Left renal pelvis (tissue), 4 donors: ENCODE results near the gene FNDC3A. TPM values are rescaled to one million over a fixed set of nuclear protein-coding genes. Genes with fewer than 3 reads are reported as not detected.

Experiments
- DNase-seq, 4 donors: peaks; one replicate each; pipeline ENCODE4 v3.0.0-alpha.2; 2013; ENCODE audit warnings: low read depth in 4 of 4, low spot score in 3 of 4
- polyA plus RNA-seq, 4 donors: library from polyadenylated mRNA; unstranded; fragments of 120-200 nt; gene quantifications; one replicate each; pipeline ENCODE4 v1.2.1, GENCODE V29; 2013; ENCODE audit not compliant: insufficient read length in 4 of 4

FNDC3A gene
- polyA plus RNA-seq, 4 donors: 74.9 to 89.0 (median 83.7) TPM

DNA sequence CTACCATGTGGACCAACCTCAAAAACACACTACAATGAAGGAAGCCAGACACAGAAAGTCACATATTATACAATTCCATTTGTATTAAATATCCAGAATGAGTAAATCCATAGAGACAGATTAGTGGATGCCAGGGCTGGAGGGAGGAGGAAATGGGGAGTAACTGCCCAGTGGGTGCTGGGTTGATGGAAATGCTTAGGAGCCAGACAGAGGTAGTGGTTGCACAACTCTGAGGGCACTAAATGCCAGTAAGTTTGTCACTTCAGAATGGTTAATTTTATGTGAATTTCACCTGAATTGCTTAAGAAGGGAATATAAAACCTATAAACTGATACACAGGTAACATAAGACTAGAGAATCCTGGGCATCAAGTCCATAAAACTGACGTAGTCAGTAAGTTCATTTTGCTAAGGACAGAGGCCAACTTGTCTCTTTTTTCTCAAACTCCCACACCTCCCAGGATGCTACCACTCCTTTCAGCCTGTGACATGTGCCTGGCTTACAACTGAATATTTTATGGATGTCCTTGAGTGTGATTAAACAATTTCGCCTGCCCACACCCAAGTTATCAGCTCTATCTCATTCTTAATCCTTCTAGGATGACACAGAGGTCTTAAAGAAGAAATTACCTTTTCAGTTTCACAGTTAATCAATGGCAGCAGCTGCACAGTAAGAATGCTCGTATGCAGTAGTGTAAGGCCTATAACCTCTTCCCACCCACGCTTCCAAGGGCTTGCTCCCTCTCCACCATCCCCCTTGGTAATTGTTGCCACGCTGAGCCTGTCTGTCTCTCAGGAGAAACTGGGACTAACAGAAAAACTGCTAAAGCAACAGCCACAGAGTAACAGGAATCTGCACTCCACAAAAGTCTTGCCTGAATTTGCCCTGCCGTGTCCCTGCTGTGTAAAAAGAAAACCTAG is 238.5 kb downstream of the FNDC3A start:
- DNase-seq: no peak

DNA sequence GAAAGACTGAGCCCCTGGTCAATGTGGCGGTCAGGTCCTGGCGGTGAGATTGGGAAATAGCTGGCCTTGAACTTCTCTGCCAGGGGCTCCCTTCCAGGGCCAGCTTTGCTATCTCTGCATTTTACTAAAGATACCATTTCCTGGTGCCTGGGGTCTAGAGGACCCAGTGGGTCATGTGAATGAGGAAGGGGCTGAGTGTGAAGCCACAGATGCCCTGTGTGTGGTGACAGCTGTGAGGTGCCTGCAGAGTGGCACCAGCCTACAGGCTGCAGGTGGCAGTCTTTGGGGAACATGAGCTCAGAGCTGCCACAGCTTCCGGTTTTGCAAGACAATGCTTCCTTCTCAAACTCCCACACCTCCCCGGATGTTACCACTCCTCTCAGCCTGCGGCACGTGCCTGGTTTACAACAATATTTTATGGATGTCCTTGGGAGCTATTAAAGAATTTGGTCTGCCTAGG is 239.2 kb downstream of the FNDC3A start:
- DNase-seq: no peak

DNA sequence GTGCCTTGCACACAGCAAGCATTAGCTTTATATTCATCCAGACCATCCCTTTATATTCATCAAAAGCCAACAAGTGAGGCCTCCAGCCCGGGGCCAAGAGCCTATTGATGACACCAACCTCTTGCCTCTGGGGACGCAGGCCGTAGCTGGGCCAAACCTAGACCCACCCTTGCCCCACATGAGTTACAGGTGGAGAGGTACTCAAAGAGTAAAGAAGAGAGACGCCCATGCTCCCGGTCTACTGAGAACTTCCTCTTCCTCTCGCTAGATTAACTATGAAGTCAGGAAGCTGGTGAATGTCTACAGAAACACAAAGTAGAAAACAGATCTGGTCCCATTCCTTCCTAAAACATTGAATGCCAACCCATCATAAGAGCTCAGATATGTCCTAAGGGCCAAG is 240.6 kb downstream of the FNDC3A start:
- DNase-seq: no peak

DNA sequence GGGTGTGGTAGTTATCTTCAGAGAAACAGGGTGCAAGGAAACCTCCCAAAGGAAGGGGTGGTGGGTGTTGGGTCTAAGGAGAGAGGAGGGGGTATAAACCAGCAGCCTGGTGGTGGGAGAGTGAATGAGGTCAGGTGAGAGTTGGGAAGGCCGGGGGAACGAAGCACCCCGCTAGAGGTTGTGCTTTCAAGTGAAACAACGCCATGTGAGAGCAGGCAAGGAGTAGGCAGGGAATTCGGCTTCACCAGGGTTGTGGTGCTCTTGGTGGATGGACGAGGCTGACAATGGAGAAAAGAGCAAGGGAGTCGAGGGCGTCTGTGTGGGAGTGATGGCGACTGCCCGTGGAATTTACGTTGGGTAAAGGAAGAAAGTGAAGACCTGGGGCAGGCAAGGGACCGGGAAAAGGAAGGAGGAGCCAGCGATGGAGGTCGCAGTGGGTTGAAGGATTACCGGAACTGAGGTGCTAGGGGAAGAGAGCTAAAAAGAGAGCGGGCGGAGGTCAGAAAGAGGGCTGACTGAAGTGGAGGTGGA is 242.3 kb downstream of the FNDC3A start:
- no peak for DNase-seq

DNA sequence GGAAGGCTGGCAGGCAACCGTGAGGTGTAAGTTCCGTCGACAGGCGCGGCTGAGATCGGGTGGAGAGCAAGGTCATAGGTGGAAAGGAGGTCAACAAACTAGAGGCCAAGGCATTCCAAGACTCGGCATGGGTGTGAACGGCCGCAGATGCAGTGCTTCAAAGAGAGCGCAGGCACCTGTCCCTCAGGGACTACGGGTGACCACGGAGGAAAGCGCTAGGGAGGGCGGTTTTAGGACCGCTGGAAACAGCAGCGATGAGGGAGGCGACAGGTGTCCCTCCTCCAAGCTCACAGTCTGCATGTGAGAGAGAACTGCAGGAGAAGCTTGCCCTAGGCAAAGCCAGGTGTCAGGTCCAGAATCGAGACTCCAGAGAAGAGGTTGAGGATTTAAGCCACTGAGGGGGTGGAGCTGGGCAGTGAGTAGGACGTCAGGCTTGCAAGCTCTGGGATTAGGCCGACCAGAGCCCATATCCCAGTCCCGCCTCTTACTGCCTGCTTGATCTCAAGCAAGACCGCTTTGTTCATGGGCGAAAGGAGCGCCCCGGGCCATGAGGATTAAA is 242.9 kb downstream of the FNDC3A start:
- DNase-seq: no peak

DNA sequence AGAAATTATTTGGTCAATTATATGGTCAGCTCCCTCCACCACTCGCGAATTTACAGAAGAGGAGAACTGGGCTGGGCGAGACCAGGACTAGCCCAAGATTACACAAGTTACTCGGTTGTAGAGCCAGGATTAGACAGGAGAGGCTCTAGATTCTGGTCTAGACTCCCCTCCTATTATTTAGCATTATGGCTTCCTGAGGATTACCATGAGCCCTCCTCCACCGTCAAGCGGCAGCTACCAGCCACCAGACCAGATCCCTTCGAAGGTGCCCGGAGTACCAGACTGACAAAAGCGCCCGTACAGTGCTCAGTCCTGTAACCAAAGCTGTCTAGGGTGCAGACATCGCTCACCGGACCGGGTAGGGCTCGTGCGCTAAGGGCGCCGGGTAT is 243.9 kb downstream of the FNDC3A start:
- DNase-seq: no peak

DNA sequence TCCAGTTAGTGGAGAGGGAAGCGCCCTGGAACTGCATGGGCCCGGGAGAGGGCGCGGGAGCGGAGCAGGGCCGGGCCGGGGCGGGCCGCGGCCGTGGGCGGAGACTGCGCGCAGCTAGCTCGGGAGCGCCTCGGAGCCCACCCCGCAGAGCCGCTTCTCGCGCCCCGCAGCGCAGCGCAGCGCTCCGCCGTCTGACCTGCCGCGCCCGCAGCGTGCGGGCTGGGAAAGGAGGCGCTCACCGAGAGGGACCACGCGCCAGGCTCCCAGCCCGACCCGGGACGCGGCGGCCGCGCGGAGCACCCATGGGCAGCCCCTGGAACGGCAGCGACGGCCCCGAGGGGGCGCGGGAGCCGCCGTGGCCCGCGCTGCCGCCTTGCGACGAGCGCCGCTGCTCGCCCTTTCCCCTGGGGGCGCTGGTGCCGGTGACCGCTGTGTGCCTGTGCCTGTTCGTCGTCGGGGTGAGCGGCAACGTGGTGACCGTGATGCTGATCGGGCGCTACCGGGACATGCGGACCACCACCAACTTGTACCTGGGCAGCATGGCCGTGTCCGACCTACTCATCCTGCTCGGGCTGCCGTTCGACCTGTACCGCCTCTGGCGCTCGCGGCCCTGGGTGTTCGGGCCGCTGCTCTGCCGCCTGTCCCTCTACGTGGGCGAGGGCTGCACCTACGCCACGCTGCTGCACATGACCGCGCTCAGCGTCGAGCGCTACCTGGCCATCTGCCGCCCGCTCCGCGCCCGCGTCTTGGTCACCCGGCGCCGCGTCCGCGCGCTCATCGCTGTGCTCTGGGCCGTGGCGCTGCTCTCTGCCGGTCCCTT is 244.5 kb downstream of the FNDC3A start, which contains the start of gene MLNR:
Gene MLNR (plus strand): TSS at position 303 of the 820 bp plus-strand sequence. CDS start 0 bp downstream, at position 303.
- no peak for DNase-seq

DNA sequence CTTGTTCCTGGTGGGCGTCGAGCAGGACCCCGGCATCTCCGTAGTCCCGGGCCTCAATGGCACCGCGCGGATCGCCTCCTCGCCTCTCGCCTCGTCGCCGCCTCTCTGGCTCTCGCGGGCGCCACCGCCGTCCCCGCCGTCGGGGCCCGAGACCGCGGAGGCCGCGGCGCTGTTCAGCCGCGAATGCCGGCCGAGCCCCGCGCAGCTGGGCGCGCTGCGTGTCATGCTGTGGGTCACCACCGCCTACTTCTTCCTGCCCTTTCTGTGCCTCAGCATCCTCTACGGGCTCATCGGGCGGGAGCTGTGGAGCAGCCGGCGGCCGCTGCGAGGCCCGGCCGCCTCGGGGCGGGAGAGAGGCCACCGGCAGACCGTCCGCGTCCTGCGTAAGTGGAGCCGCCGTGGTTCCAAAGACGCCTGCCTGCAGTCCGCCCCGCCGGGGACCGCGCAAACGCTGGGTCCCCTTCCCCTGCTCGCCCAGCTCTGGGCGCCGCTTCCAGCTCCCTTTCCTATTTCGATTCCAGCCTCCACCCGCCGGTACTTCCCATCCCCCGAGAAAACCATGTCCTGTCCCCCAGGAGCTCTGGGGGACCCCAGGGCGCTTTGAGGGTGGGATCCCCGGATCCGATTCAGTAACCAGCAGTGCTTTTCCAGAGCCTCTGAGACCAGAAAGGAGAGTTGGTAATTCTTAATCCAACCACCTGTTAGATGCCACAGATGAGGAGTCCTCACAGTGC is 245.3 kb downstream of the FNDC3A start:
- no peak for DNase-seq

DNA sequence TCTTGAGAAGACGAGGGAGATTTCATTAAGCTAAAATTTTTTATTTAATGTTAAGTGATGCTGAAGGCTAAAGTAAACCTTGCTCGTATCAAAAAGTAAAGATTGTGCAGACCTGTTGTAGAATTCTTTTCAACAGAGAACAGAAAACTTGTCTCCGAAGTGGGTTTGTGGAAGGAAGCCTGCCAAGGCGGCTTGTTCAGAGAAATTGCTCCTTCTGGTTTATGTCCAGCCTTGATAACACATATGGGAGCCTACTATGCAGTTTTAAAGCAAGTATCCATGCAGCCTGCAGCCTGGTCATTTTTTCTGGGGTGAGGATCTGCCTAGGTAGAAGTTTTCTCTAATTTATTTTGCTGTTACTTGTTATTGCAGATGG is 245.9 kb downstream of the FNDC3A start:
- DNase-seq: no peak

DNA sequence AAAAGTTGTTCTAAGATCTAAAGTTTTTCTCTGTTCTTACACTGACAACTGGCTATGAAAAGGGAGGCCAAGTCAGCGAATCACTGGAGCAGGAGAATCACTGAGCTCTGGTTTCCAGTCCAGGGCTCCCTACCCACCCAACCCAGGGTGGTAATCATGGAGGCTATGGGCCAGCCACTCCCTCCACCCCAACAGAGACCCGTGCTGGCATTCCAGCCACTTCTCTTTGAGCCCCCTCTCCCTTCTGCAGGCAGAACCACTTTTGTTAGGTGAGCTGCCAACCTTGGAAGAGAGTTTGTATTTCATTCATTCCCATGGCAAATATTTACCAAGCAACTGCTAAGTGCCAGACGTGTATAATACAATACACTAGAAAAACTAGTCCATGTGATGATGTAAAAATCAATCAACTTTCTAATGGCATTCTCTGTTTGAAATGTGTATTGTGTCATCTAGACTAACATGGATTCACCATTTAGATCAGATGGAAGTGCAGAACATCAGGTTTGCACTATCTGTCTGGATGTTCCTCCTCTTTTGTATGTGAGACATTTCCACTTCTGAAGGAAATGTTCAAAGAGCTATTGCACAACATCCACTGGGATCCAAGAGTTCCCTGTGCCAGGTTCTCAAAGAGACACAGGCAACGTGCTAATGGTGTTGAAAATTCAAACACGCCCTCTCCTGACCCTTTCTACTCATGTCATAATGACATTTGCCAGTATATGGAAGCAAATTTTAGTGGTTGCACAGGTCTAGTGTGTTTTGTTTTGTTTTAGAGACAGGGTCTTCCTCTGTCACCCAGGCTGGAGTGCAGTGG is 249.7 kb downstream of the FNDC3A start:
- DNase-seq: no peak

DNA sequence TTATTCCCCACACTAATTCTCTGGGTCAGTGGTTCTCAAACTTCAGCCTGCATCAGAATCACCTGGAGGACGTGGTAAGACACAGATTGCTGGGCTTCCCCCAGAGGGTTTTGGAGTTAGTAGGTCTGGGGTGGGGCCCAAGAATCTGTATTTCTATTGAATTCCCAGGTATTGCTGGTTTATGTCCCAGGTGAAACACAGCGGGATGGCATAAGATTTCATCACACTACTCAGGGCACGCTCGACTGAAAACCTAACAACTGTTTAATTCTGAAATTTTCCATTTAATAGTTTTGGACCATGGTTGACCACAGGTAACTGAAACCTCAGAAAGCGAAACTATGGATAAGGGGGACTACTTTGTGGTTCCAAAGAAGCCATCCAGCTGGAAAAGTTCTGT is 250.9 kb downstream of the FNDC3A start:
- DNase-seq: no peak

DNA sequence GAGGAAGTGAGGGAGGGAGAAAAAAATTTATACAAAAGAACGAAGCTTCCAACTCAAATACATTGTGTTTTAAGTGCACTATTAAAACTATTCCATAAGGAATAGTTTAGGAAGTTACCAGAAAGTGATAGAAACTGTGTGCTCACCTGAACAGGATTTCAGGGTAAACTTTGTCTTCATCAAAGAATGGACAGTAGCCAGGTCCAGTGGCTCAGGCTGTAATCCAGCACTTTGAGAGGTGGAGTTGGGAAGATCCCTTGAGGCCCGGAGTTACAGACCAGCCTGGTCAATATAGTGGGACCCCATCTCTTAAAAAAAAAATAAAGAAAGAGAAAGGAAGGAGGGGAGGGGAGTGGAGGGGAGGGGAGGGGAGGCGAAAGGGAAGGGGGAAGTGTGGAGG is 259.0 kb downstream of the FNDC3A start:
- no peak for DNase-seq

DNA sequence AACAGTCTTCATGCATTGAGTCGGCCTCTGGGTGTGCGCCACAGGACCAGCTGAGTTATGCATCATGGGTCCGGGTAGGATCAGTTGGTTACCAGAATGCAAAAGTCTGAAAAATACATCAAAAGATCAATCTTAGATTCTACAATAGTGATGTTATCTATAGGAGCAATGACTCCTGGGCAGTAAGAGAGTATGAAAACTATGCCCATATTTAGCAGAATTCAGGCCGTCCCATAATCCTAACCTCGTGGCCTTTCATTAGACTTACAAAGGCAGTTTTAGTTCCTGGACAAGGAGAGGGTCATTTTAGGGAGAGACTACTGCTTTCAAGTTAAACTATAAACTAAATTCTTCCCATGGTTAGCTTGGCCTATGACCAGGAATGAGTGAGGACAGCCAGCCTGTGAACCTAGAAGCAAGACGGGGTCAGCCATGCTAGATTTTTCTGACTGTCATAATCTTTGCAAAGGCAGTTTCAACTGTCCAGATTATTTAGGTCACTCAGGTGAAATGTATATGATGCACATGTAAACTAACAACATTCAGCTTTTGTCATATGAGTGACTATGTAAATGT is 260.2 kb downstream of the FNDC3A start:
- no peak for DNase-seq

DNA sequence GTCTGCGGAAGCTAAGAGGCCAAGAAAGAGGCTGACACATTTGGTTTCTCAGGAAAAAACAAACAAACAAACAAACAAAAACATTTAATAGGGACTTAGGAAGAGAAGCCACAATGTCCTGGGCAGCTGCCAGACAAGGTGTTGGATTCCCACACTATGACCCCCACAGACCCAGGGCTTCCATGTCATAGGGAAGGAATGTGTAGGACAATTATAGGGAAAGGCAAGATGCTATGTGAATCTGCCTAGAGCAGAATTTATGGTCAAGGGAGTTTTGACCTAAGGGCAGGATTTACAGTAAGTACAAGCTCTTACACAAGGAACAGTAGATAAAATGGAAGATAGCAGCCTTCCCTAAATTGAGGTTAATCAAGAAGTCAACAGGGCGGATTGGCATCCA is 262.9 kb downstream of the FNDC3A start:
- DNase-seq: no peak

DNA sequence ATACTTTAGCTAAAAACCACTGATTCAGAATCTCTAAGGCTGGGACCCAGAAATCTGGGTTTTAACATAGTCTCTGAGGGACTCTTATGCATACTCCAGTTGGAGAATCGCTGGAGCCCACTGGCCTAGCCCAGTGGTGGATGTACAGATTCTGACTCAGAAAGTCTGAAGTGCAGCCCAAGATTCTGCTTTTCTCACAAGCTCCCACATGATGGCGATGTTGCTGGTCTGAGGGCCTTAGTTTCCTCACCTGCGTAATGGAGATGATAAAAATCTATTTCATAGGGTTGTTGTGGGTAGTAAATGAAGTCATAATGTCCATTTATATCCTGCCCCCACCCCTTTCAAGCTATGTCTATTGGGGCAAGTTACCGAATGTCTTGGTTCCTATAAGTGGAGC is 264.3 kb downstream of the FNDC3A start:
- DNase-seq: no peak

DNA sequence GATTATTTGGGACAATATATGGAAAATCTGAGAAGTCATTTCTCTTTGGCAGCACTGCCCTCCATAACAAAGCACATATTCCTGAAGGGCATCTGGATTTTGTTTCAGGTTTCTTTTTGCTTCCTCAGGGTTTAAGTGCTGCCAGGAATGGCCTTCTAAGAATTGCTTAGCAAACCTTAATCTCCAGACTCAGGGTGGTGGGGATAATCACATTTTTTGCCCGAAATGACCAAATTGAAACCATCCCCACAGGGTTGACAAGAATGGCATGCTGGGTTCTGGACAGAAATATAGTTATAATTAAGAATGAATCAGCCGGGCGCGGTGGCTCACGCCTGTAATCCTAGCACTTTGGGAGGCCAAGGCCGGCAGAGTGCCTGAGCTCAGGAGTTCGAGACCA is 265.6 kb downstream of the FNDC3A start:
- no peak for DNase-seq

DNA sequence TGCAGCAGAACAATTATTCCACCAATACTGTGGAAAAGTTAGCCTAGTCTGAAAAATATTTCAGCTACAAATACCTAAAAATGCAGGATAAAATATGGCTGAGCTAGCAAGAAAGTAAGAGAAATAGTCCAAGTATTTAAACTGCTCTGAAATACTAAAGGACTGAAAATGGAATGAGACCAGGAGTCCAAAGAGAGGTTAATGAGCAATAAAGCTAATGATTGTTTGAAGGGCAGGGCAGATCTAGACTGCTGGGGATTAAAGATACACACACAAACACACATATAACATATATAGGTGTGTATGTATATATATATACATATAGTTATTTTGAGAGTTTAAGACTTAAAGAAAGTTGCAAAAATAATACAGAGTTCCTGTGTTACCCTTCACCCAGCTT is 269.4 kb downstream of the FNDC3A start:
- no peak for DNase-seq

DNA sequence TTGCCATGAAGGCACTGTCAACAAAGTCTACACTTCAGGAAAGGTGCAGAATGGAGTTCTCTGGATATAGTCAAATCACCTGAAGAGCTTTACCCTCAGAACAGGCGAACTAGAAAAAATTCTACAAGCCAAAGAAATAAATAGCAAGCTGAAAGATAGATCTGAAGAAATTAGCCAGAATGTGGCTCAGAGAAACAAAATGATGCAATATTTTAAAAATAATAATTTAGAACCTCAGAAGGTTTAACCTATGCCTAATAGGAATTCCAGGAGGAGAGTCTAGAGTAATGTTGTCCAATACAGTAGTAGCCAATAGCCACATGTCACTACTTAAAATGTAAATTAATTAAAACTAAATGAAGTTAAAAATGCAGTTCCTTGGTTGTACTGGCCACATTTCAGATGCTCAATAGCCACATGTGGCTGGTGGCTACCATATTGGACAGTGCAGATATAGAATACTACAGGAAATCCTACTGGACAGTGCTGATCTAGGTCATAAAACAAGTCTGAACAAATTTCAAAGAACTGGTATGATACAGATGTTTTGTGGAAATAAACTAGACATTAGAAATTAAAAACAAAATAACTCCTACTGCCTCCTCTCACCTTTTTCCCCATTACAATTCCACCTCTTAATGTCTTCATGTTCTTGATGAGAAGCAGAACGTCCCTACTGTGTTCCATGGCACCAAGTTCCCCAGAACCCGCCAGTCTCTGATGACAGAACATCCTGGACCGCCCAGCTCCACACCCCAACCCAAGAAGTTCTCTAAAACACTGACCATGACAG is 271.3 kb downstream of the FNDC3A start:
- DNase-seq: no peak
